Cardiac septum (tissue), 1 donor: ENCODE measurements around the gene CDK14. TPM values are rescaled to one million over a fixed set of nuclear protein-coding genes. Genes with fewer than 3 reads are reported as not detected.

Experiments
- DNase-seq: peaks from one replicate; pipeline ENCODE4 v3.0.0-alpha.2; 2020; ENCODE audit warnings: low spot score
- intact Hi-C: fragments of 100-400 bp; cut with DNase I; formaldehyde crosslinking; loops from one replicate; pipeline ENCODE4 v1.14.0; 2022
- total RNA-seq: library from RNA; stranded (reverse); fragmentation: NEBNext Ultra II Directional; extraction: Animal tissue kit (Norgen Biotek cat#: 25700); gene quantifications from one replicate; pipeline ENCODE4 v1.2.1, GENCODE V29; 2021
- donor health status: DM: no; HTN: no; CAD: no.

Gene CDK14
- total RNA-seq, 1 donor from 2014 or later: 25.7 TPM

GRCh38 chr7:91235211-91235832, 639.2 kb downstream of the CDK14 start:
- intact Hi-C loops: no loop called here
- DNase-seq: no peak

DNA sequence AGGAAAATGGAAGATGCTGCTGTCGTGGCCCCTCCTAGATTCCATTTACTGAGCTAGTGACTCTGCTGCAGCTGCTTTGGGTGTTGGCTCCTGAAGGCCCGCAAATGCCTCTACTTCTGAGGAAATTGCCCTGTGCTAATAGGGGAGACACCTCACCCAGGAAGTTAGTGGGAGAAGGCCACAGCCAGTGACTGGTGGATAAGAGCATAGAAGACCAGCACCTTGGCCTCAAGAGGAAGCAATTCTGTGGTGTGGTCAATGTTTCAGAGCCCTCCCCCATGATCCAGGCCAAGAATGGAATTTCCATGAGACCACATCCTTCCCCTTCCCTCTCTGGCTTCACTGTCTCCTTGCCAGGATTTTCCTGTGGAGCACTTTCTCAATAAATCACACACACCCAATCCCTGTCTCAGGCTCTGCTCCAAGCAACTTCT, 643.1 kb downstream of the CDK14 start:
- intact Hi-C loops: no loop called here
- DNase-seq: no peak

DNA sequence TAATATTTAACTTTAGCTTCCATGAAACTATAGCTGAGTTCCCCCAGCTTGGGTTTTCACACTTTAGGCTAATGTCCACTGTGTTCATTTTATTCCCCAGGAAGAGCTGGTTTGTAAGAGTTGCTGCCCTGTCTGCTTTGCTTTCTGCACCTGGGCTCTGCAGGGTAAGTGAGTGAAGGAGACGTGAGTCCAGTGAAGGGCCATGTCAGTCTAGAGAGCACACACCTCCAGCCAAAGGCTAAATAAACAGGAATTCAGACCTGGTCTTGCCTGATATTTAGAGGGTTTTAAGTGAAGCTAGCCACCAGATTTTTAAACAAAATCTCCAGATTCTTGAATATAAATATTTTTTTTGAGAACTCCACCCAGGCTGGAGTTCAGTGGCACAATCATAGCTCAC, 643.7 kb downstream of the CDK14 start:
- intact Hi-C loops: no loop called here
- no peak for DNase-seq

GRCh38 chr7:91240376-91240941, 644.3 kb downstream of the CDK14 start:
- intact Hi-C loops: no loop called here
- DNase-seq: no peak

GRCh38 chr7:91242097-91242844, 646.1 kb downstream of the CDK14 start:
- DNase-seq: no peak
- intact Hi-C loops: no loop called here

- intact Hi-C loops: no loop called here
- no peak for DNase-seq
Measured at GRCh38 chr7:91243591-91244301, 647.6 kb downstream of the CDK14 start.

DNA sequence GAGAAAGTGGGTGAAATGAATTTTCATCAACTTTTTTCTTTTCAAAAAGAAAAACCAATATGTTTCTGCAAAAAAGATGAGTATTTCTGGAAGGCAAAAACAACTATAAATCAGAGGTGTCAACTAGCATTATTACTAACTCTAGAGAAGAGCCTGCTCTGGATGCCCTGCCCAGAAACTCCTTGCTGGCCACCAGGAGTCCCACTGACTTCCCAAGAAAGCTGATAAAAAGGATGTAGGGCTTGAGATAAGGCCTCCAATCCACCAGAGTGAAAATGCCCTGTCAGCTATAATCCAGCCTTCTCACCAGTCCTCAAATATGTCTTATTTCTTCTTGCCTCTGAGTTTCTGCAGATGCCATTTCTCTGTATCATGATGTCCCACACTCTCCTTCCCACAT, 651.4 kb downstream of the CDK14 start:
- intact Hi-C loops: no loop called here
- DNase-seq: no peak

- DNase-seq: no peak
- intact Hi-C loops: no loop called here
Measured at GRCh38 chr7:91248996-91249395, 652.9 kb downstream of the CDK14 start.

DNA sequence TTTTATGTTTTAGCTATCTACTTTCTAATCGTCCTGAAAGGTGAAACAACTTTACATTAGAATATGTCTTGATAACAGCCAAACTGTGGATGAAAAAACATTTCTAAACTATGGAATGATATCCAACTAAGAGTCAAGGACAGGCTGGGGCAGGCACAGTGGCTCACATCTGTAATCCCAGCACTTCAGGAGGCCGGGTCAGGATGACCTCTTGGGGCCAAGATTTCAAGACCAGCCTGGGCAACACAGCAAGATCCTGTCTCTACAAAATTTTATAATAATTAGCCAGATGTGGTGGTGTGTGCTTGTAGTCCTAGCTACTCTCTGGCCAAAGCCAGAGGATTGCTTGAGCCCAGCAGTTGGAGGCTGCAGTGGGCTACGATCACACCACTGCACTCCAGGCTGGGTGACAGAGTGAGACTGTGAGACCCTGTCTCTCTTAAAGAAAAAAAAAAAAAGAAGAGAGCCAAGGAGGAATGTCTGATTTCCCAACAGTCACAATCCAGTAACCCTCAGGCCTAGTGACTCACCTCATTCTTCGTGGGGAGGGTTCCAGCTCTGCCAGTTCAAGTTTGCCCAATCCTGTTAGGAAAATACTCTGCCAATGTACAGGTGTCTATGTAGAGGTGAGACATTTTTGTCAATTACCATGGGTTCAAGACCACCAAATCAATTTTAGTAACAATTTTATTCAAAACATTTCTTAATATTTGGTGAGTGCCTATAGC, 653.5 kb downstream of the CDK14 start:
- intact Hi-C loops: no loop called here
- DNase-seq: no peak

DNA sequence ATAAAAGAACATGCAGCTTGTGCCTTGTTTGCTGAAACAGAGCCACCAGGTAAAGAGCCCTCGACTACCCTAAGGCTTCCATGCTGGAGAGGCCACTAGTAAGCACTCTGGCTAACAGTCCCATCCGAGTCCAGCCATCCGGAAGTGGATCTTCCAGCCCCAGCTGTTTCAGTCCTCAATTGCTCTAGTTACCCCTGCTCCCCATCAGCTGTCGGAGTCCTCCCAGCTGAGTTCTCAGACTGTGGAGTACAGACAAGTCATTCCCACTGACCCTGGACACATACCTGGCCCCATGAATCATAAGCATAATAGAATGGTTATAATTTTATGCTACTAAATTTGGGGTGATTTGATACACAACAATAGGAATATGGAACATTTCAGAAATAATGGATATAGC, 654.6 kb downstream of the CDK14 start:
- no peak for DNase-seq
- intact Hi-C loops: no loop called here

GRCh38 chr7:91251877-91252276, 655.8 kb downstream of the CDK14 start:
- intact Hi-C loops: no loop called here
- DNase-seq: no peak

Other genes with a start within 250 kb of the CDK14 start
- 19.4 TPM for gene GTPBP10, start 249.6 kb upstream of the CDK14 start, total RNA-seq
- gene CLDN12, start 192.9 kb upstream of the CDK14 start, total RNA-seq: 19.9 TPM
- not detected for gene PTTG1IP2, start 126.7 kb upstream of the CDK14 start, total RNA-seq